NCI-H82 treated with DMSO at 0.1 percent for 48 hours (cell line): ENCODE results near the gene TRAPPC6A.

Experiments
- DNase-seq: peaks from one replicate; lab custom pipeline; 2025; ENCODE audit not compliant: unreplicated experiment; lab: John Stamatoyannopoulos, UW

Gene TRAPPC6A

DNA sequence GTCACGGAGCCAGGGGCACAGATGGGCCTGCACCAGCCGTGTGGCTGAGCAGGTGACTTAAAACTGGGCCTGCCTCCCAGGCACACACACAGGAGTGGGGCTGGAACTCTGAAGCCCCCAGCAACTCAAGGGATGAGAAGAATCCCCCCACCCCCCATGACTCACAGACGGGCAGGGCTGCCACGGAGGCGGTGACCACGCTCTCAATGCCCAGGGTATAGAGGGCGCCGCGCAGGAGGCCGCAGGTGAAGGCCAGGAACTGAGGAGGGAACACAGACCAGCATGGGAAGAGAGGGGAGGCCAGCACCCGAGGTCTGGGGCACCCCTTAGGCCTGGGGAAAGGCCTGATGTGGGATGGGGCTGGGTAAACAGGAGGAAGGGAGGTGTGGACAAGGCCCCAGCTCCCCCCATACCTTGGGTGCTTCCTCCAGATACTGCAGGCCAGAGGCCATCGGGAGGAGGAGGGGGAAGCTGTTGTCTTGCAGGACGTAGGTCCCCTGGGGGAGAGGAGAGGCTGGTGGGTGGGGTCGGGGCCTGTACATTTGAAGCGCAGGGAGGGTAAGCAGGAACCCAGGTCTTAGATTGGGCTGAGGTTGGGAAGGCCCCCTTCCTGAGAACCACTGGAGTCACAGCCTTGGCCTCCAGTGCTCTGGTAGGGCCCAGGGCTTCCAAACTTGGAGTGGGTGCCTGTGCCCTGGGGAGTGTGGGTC, 14.1 kb downstream of the TRAPPC6A start:
- no peak for DNase-seq

DNA sequence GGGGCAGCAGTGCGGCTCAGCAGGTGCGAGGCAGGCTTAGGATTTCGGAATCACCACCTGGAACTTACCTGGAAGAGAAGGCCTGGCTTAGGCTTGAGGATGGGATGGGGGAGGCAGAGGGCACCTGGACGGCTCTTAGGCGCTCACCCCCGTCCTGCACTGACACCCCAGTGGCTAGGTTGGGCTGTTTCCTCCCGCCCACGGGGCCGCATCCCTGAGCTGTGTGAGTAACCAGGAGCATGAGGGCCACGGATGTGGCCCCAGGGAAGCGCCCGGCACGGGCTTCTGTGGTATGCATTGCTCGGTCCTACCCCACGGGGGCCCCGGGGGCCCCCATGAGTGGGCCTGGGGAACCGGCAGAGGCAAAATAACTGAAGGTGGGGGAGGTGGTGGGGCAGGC, 14.9 kb downstream of the TRAPPC6A start:
- no peak for DNase-seq

DNA sequence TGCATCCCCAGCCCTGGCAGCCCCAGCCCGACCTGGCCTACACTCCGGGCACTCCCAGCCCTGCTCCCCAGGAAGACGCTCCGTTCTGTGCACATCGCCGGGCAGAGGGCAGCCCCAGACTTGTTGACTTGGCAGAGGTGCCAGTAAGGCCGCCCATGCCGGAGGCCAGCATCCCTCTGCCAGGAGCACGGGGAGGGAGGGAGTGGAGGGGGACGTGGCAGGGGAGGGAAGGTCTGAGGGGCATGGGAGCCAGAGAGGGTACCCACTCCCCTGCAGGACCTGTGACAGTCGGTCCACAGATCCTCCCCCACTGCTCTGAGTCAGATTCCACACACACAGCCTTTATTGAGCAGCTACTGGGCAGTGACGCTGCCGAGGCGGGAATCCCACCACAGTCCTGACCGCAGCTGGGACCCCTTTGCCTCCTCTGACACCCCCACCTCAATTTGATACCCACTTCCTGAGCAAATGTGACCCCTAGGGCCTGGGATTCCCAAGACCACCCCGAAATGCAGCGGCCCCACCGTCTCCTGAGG, 15.4 kb downstream of the TRAPPC6A start:
- no peak for DNase-seq

DNA sequence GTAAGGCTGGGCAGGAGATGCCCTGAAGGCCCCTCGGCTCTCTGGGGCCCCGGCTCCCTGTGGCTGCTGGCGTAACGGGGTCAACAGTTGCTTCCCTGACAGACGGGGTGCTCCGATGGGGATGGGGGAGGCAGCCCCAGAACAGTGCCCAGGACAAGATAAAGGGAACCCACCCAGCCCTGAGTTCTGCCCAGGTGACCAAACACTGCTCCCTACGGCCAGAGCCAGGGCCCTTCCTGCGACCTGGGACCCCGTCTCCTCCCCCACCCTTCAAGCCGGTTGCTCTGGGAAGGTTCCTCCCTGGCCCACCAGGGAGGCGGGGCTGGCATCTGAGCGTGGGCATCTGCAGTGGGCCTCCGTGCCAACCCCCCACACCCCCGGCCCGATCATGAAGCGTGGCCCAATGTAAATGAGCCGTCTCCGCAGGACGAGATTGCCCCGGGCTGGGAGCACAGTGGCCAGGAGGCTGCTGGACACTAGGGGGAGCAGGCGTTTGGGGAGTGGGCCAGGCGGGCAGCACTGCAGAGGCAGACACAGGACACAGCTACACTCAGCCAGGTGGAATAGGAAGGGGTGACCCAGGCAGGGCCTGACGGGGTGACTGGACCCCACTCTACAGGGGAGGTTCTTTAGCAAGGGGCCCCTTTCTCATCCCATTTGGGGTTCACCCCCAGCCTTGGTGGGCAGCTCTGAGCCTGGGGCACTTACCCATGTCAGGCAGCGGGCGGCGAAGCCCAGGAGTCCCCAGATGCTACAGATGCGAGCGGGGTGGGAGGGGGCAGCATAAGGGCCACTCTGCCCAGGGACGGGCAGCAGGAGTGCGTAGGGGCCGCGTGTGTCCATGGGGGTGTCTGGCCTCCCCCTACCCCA, 16.1 kb downstream of the TRAPPC6A start:
- no peak for DNase-seq

DNA sequence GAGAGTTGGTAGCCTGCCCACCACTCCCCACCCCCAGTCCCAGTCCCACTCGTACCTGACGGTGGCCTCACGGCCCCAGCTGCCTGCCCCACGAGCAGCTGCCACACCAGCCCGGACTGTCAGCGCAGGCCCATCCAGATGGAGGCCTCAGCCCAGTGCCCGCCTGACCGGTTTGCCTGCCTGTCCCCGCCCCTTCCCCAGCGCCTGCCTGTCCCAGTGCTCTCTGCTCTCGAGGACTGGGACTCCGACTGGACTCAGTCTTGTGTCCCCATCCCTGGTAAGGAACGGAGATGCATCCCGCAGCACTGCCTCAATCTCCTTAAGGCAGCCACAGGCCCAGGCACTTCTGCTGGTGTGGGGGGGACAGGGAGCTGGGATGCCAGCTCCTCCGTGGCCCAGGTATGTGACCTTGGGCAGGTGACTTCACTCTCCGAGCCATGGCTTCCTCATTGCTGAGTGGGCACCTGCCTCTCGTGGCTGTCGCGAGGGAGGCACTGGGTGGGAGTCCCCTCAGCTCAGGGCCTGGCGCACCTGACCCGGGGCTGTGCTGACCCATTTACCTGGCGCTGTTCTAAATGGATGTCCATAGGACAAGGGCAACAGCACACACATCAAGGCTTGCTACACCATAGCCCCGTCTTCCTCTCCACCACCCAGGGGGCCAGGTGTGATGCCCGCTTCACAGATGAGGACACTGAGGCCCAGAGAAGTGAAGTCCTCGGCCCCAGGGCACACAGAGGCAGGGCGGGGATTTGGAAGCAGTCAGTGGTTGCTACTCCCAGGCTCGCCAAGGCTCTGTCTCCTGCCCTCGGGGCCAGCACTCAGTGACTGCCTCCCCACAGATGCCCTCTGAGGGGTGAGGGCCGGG, 16.9 kb downstream of the TRAPPC6A start, which contains the start of gene NKPD1:
Gene NKPD1, minus strand, starts transcription at position 113 of the 868 bp plus-strand sequence. CDS start 832 bp downstream, outside the sequence.
- no peak for DNase-seq

DNA sequence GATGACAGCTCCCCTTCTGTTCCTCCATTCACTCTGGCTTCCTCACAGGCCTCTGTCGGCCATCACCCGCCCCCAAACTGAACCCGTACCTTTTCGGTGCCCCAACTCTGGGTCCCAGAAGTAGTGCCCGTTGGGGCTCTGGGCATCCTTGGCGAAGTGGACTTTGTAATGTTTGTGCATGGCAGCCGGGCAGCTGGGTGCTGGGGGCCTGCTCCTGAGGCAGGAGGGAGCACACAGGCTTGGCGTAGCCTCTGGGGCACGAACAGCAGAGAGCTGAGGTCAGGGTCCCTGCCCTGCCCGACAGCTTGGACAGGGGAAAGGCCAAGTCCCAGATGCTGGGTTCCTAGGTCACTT, 18.1 kb downstream of the TRAPPC6A start:
- no peak for DNase-seq

DNA sequence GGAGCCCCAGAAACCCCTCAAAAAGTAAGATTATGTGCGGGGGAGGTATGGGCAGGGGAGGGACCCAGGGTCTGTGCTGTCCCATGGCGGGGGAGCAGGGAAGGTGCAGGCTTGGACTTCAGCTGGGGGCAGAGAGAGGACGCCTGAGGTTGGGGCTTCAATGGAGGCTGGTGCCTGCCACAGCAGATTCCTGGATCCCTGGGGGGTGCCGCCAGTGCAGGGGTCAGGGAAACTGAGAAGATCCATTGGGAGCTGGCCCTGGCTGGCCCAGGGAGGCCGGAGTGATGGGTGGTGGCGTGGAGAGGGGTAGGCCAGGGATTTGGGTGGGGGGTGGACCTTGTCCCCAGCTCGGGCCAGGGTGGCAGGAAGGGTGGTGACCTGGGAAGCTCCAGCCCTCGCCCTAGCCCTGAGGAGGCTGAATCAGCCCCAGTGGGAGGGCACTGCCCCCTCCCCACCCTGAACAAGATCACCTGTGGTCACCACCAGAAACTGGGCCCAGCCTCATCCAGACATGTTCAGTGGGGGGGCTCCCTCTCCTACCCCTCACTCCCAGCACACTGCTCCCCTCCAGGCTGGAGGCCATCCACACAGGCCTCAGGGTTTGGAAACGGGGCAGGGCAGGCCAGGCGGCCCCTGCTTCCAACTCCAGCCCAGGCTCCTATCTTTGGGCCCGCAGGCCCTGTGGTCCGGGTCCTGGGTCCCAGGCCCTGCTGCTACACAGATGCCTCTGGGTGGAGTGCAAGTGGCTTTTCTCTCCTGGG, 18.6 kb downstream of the TRAPPC6A start:
- DNase-seq = no peak

DNA sequence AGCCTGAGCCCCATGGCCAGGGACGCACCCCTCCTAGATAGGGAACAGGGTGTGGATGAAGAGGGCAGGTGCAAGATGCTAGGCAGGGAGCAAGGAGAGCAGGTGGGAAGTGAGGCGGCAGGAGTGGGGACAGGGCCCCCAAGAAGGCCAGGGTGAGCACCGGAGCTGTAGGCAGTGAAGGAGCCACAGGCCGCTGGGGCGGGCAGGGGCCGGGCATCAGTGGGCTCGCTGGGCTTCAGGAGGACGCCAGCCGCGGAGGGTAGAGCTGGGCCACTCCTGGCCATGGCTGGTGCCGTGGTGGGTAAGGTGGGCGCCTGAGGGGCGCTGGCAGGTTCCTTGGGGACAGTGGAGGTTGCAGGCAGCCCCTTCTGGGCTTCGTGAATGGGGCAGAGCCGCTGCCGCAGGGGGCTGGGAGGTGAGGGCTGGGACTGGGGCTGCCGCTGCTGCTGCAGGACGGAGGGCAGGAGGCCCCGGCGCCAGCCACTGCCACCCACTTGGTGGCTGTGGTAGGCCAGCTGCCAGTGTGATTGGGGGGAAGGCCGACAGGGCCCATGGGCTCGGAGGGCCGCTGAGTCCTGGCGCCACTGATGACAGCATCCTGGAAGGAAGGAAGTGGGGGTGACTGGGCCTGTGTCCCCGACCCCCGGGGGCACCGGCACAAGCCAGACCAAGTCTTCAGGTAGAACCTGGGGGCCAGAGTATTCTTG, 19.4 kb downstream of the TRAPPC6A start:
- DNase-seq = no peak

DNA sequence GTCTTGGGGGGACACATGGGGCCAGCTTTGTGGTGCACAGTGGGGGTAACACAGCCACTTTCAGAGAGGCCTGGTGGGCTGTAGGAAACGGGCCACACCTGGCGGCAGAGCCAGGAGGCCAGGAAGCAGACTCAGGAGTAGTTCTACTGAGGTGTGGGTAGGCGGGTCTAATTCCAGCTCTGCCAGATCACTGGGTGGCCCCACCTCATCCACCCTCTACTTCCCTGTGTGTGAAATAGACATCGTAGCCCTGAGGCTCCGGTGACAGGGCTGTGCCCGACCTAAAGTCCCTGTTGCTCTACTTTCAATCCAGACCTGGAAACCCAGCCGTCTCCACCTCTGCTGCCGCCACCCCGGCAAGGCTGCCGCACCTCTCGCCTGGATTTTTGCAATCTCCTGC, 21.3 kb downstream of the TRAPPC6A start:
- no peak for DNase-seq

DNA sequence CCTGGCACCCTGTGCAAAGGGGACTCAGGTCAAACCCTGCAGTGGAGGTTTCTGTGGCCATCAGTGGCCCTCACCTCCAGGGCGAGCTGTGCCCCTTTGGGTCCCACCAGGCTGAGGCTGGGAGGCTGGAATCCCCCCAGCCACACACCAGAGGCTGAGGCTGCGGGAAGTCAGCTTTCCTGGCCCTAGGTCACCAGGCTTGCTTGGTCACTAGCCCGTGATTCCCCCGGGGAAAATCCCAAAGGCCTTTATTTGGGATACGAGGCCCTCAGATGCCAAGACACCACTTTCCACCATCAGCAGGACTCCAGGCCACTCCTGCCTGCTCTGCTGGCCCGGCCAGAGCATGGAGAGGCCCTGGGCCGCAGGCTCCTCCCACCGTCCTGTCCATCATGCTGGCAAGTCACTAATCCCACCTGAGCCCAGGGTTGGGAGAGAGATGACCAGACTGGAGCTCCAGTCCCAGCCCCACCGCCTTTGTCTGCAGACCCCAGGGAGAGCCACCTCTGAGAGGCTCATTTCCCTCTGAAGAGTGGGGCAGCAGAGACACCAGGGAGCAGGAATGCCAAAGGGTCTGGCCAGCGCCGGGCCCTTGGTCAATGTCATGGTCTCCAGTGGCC, 21.9 kb downstream of the TRAPPC6A start:
- DNase-seq = no peak

DNA sequence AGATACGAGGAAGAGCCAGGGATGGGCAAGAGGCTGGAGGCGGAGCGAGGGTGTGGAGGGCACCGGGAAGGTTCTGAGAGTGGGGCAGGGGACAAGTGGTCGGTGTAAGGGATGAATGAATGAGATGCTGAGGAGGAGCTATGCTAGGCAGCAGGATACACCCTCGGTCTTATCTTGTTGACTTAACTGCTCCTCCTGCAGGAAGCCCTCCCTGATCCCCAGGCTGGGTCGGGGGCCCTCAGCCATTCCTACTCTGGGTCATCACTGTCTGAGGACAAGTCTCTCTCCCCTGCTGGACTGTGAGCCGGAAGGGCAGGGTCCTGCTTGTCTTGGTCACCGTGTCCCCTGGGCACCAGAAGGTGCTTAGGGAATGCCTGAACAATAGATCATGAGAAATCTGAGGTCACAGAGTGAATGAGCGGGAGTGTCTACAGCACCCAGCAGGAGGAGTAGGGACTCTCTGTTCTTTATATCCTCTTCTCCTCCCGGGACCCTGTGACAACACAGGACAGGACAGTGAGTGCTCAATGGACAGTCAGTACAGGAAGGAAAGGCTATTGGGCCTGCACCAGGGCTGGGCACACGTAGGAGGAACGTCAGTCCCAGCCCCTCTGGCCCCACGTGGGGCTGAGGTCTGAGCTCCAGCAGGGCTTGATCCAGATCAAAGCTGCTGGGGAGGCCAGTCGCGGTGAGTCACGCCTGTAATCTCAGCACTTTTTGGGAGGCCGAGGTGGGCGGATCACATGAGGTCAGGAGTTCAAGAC, 23.8 kb downstream of the TRAPPC6A start:
- DNase-seq = no peak

DNA sequence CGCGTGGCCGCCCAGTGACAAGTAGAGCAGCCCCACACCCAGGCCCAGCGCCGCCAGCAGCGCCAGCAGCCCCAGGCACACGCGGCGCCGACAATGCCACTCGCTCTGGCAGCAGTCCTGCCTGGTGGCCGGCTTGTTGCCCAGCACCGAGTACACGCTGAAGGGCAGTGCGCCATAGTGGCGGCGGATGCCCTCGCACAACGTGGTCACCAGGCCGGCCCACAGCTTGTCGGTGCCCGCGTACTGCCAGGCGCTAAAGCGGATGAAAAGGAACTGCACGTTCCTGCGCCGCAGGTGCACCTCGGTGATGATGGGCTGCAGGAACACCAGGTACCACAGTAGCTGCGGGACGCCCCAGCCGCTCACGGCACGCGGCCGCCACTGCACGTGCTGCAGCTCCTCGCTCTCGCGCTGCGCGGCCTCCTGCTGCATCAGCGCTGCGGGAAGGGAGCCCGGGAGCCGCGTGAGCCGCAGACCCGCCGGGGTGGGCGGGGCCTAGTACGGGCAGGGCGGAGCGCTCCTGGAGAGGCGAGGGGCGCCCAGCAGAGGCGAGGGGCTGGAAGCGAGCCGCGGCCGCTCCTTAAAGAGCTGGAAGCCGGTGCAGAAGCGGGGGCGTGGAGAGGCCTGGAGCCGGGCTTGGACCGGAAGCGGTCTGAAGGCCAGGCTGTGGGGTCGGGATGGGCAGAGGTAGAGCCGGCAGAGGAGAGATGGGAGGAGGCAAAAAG, 24.5 kb downstream of the TRAPPC6A start:
- no peak for DNase-seq

DNA sequence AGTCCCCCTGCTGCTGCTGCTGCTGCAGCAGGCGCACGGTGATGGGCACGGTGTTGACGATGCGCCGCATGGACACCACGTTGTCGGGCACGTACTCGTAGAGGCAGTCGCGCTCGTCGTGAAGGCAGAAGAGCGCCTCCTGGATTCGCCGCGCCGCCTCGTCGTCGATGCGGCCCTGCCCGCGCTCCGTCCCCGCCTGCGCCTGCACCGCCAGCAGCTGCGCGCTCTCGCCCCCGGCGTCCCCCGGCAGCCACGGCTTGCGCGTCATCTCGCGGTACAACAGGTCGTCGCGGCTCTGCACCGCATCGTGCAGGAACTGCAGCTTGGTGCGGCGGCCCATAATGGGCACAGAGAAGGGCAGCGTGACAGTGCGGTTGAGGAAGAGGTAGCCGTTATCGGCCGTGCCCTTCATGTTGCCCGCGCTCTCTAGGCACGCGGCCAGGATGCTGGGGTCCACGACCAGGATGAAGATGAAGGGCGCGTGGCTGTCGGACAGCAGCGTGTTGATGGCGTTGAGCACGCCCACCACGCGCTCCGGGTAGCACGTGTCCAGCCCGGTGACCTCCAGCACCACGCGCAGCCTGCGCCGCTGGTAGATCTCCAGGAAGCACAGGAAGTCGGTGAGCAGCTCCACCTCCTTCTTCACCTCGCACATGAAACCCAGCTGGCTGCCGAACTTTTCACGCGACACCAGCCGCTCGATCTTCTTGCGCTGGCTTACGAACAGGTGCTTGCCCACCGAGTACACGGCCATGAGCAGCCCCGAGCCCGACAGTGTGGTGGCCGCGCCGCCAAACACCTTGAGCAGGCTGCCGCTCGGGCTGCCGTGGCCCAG, 25.3 kb downstream of the TRAPPC6A start:
- no peak for DNase-seq

DNA sequence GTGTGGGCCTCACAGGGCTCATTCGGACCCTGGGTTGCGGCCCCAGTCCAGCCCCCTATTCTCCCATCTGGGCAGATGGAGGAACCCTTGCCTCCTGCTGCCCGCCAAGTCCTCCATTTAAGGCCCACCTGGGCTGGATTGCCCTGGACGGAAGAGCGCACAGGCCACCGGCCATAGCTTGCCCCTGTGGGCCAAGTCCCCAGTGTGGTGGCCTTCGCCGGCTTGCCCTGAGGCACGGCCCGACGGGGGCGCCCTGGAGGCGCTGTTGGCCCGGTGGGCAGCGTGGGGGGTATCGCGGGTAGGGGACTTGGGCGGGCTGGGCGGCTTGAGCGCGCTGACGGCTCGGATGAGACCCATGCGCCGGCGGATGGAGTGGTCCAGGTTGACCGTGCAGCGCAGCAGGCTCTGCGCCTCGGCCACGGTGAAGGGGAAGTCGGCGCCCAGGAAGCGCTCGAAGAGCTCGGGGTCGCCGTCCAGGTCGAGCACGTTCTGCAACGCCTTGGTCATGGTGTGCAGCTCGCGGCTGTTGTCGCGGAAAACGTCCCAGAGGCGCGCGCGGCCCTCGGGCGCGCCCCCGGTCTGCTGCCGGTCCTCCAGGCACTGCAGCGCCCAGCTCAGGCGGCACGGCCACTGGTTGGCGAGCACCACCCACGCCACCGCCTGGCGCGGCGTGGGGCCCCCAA, 26.1 kb downstream of the TRAPPC6A start:
- no peak for DNase-seq

DNA sequence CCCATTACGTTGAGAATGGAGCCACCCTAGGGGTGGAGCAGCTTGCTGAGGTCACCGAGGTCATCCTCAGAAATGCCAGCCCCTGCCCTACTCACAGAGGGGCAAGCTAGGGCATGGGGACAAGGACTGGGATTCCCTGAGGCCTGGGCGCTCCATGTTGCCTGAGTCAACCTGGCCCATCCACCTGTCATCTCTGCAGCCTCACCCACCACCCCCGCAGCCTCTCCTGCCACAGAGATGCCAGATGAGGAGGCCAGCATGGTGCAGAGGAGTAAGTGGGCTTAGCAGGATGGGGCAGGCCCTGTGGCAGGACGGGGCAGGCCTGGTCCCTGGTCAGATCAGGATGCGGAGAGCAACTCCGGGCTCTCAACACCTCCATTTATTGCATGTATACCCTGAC, 26.7 kb downstream of the TRAPPC6A start:
- no peak for DNase-seq

DNA sequence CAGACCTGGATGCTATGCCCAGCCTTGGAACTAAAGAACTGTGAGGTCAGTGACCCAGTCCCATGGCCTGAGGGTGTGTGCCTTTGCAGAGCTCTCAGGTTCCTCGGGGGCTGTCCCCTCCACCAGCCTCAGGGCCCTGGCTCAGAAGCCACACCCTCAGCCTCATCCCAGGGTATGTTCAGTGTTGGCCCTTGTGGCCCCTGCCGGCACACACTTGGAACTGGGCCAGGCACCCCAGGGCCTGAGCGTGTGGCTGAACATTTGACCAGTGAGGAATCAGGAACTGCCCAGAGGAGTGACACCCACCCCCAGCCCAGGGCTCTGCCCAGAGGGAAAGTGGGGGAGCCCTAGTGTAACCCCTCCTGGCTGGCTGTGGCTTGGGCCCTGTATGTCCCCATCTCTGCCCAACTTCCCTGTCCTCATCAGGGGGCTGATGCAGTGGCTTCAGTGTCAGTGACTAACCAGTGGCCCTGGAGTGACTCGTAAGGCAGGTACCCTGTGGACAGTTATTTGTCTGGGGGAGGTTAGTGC, 27.2 kb downstream of the TRAPPC6A start:
- DNase-seq = no peak
